Body of pancreas (tissue), 4 donors: Measurements from ENCODE around the gene ACTG1.

Experiments
- POLR2A ChIP-seq, 3 donors: fragments of 450-650 bp; IDR thresholded peaks; one replicate each; pipeline ENCODE4 v1.6.1; 2016; ENCODE audit warnings: antibody characterized with exemption in 3 of 3, mild to moderate bottlenecking in 2 of 3
- TF ChIP-seq, protein P1 (sequence below), 7 experiments: fragments of 450-650 bp in 4 of 7; fragments of 200-600 bp in 3 of 7; sonication (generic) in 3 of 7; IDR thresholded peaks; one replicate each; pipeline ENCODE4 v1.5.1; 2016 to 2019; ENCODE audit warnings: antibody characterized with exemption in 7 of 7

DNA sequence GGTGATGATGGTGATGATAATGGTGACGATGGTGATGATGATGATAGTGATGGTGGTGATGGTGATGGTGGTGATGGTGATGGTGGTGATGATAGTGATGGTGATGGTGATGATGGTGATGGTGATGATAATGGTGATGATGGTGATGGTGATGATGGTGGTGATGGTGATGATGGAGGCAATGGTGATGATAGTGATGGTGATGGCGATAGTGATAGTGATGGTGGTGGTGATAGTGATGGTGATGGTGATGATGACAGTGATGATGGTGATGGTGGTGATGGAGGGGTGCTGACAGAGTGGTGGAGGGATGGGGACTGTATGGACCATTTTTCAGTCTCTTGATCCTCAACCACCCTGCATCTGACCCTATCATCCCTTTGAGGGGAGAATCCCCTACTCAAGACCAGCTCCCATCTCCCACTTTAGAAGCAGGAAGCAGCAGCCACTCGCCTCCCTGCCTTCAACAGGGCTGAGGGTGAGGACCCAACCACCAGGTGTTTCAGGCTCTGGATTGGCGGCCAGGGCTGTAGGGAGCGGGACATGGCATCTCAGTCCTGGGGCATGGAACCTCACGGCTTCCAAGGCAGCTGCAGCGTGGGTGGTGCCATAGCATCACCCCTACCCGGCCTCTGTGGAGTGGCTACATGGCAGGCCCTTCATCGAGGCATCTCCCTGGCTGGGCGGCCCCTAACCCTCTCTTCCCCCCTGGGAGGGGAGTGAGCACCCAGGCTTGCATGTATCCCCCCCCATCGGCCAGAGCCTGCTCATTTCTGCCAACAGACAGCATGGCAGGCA lies 20.1 kb upstream of the ACTG1 start:
- TF ChIP-seq, protein P1, sequence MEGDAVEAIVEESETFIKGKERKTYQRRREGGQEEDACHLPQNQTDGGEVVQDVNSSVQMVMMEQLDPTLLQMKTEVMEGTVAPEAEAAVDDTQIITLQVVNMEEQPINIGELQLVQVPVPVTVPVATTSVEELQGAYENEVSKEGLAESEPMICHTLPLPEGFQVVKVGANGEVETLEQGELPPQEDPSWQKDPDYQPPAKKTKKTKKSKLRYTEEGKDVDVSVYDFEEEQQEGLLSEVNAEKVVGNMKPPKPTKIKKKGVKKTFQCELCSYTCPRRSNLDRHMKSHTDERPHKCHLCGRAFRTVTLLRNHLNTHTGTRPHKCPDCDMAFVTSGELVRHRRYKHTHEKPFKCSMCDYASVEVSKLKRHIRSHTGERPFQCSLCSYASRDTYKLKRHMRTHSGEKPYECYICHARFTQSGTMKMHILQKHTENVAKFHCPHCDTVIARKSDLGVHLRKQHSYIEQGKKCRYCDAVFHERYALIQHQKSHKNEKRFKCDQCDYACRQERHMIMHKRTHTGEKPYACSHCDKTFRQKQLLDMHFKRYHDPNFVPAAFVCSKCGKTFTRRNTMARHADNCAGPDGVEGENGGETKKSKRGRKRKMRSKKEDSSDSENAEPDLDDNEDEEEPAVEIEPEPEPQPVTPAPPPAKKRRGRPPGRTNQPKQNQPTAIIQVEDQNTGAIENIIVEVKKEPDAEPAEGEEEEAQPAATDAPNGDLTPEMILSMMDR (IDR thresholded peaks at IDR 0.05), result no peak
- TF ChIP-seq POLR2A (IDR thresholded peaks at IDR 0.05), result no peak
